Measurements from ENCODE around the gene TNFAIP8. TPM values are rescaled to one million over a fixed set of nuclear protein-coding genes. Genes with fewer than 3 reads are reported as not detected.

The TNFAIP8 gene
- total RNA-seq, 1 donor: 66.0 TPM

Small RNAs within 50 kb of the gene (small RNA-seq; reads per million reads assigned to genes)
- gene RN7SL174P (0.27 reads per million), gene RNA5SP190 (0.20 reads per million)

Other genes with a start within 250 kb of the TNFAIP8 start
- 80.5 TPM for gene HSD17B4, start 96.5 kb downstream of the TNFAIP8 start, total RNA-seq

All from hematopoietic multipotent progenitor cell (in vitro differentiated cells).